WERI-Rb-1 (cell line): ENCODE data around the gene GRIP2.

ENCODE experiments used
- DNase-seq: peaks from one replicate; pipeline ENCODE4 v3.0.0-alpha.2; 2020
- H3K27ac ChIP-seq: fragments of 250-450 bp; sonication (Bioruptor Pico); 2 replicates; pipeline ENCODE4 v1.5.1; 2020; ENCODE audit warnings: mild to moderate bottlenecking, moderate library complexity
- H3K27me3 ChIP-seq: fragments of 250-450 bp; sonication (Bioruptor Pico); 2 replicates; pipeline ENCODE4 v1.5.1; 2021; ENCODE audit warnings: mild to moderate bottlenecking, low read depth, moderate library complexity; ENCODE audit not compliant: insufficient read depth, severe bottlenecking
- H3K36me3 ChIP-seq: fragments of 250-450 bp; sonication (Bioruptor Pico); 2 replicates; pipeline ENCODE4 v1.5.1; 2020; ENCODE audit warnings: mild to moderate bottlenecking, moderate library complexity
- H3K4me3 ChIP-seq: 2 replicates; pipeline ENCODE4 v1.5.1; 2011; ENCODE audit warnings: low read depth, mild to moderate bottlenecking, control low read depth, low read length
- H3K9me3 ChIP-seq: fragments of 250-450 bp; sonication (Bioruptor Pico); 2 replicates; pipeline ENCODE4 v1.5.1; 2021; ENCODE audit warnings: mild to moderate bottlenecking, moderate library complexity; ENCODE audit not compliant: severe bottlenecking
- TF ChIP-seq, protein P1 (sequence below): IDR thresholded peaks from 2 replicates; pipeline ENCODE4 v1.5.1; 2011; ENCODE audit warnings: low read depth, mild to moderate bottlenecking, control low read depth, inconsistent platforms, low read length

The GRIP2 gene

DNA sequence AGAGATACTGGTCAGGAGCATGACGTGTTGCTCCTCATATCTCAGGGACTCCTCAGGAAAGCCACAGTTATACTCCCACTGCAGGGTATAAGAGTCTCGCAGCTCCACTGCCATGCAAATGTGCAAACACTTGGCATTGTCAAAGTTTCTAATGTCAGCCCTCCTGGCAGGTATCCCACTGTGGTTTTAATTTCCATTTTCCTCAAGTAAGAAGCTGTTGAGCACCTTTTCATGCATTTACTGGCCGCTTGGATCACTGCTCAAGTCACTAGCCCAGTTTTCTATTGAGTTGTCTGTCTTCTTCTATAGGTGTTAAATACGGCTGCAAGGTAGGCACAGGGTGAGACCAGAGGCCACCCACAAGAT lies 41.9 kb upstream of the GRIP2 start:
- Histone ChIP-seq H3K9me3 (no peaks in the 10 kb centered on the region), H3K27ac (no peak overlapping the region), H3K27me3 (no peaks in the 10 kb centered on the region), H3K36me3 (no peaks in the 10 kb centered on the region), H3K4me3 (no peak overlapping the region)
- DNase-seq, result no peak
- TF ChIP-seq, protein P1, sequence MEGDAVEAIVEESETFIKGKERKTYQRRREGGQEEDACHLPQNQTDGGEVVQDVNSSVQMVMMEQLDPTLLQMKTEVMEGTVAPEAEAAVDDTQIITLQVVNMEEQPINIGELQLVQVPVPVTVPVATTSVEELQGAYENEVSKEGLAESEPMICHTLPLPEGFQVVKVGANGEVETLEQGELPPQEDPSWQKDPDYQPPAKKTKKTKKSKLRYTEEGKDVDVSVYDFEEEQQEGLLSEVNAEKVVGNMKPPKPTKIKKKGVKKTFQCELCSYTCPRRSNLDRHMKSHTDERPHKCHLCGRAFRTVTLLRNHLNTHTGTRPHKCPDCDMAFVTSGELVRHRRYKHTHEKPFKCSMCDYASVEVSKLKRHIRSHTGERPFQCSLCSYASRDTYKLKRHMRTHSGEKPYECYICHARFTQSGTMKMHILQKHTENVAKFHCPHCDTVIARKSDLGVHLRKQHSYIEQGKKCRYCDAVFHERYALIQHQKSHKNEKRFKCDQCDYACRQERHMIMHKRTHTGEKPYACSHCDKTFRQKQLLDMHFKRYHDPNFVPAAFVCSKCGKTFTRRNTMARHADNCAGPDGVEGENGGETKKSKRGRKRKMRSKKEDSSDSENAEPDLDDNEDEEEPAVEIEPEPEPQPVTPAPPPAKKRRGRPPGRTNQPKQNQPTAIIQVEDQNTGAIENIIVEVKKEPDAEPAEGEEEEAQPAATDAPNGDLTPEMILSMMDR, result no peak

DNA sequence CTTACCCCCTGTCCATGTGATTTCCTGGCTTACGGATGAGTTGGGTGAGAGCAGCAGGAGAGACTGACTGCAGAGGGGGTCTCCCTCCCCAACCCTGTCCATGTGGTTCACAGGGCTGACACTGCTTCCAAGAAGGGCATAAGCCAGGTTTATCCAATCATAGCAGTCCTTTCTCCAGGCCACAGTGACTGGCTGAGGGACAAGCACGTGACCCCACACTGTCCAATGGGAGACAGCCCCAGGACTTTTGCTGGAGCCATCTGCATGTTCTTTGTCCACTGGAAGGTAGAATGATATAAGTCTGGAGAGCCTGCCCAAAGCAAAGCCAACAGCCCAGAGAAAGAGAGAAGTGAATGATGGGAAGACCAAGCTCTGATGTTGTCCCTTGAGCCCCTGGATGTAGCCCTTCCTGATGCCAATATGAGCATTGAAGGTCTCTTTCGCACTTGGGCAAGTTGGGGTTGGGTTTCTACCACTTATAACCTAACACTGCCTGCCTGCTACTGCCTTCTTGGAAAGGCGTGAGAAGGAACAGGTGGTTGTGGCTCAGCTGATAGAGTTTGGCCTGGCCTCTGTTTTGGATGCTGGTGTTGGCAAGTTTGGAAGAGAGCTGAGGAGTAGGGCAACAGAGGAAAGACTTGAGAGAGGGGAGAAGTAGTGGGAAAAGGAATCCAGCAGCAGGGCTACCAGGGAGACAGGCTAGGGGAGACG lies 41.3 kb upstream of the GRIP2 start:
- DNase-seq, result no peak
- TF ChIP-seq, protein P1, result no peak
- H3K27me3 ChIP-seq, result no peaks in the 10 kb centered on the region
- H3K27ac ChIP-seq, result no peak overlapping the region
- H3K36me3 ChIP-seq, result no peaks in the 10 kb centered on the region
- H3K4me3 ChIP-seq, result no peak overlapping the region
- H3K9me3 ChIP-seq, result no peaks in the 10 kb centered on the region

DNA sequence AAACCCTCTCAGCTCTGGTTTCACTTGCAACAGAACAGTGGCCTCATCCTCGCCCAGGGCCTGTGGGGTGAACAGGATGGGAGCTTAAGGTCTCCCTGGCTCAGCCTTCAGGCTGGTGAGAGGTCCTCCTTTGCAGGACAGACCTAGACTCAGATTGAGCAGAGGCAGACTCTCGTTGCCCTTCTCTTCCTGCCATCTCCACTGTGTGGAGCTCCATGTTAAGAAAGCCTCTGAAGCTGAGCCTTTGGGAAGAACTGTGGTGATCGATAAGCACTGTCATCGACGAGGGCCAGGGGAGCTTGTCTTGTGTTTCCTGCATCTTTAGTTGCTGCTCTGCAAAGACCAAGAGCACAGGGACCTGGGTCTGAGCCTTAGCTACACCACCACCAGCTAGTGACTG lies 37.8 kb upstream of the GRIP2 start:
- no peak for DNase-seq
- Histone ChIP-seq H3K36me3 (no peaks in the 10 kb centered on the region), H3K27me3 (no peaks in the 10 kb centered on the region), H3K27ac (no peak overlapping the region), H3K4me3 (no peak overlapping the region), H3K9me3 (no peaks in the 10 kb centered on the region)
- TF ChIP-seq, protein P1, result peak; percentile 19; the same call in 1 of the 2 replicates

DNA sequence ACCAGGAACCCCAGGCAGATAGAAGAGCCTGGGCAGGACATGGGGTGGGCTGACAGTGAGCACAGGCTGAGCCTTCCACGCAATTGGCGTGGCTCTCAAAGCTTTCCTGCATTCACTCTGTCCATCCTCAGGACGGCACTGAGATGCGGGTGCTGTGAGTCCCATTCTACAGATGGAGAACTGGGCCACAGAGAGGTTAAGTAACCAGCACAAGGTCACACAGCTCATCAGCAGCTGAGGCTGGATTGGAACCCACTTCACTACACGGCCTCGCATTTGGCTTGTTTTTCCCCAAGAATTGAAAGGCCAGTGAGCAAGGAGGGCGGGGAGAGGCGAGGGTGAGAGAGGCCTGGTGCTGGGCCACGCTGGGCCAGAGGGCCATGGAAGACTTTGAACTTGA lies 36.0 kb upstream of the GRIP2 start:
- TF ChIP-seq, protein P1, result no peak
- Histone ChIP-seq H3K4me3 (no peak overlapping the region), H3K27ac (no peak overlapping the region), H3K9me3 (no peaks in the 10 kb centered on the region), H3K27me3 (no peaks in the 10 kb centered on the region), H3K36me3 (no peaks in the 10 kb centered on the region)
- no peak for DNase-seq

DNA sequence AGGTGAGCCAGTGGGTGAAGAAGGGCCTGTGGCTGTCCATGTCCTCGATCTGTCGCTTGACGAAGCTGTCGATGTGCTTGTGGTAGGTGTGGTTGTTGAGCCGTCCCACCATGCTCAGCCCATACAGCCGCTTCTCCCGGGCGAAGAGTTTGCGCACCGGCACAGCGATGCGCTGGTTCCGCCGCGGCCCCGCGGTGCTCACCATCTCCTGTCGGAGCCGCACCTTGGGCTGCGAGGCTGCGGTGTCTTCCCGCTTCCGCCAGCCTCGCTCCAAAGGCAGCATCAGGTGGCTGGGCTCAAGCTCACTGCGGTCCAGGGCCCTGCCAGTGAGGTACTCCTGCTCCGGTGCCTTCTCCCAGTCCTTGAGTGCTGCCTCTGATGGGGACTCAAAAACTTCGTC lies 34.0 kb upstream of the GRIP2 start:
- Histone ChIP-seq H3K4me3 (no peak overlapping the region), H3K9me3 (no peaks in the 10 kb centered on the region), H3K27me3 (no peaks in the 10 kb centered on the region), H3K27ac (no peak overlapping the region), H3K36me3 (no peaks in the 10 kb centered on the region)
- TF ChIP-seq, protein P1, result no peak
- no peak for DNase-seq

DNA sequence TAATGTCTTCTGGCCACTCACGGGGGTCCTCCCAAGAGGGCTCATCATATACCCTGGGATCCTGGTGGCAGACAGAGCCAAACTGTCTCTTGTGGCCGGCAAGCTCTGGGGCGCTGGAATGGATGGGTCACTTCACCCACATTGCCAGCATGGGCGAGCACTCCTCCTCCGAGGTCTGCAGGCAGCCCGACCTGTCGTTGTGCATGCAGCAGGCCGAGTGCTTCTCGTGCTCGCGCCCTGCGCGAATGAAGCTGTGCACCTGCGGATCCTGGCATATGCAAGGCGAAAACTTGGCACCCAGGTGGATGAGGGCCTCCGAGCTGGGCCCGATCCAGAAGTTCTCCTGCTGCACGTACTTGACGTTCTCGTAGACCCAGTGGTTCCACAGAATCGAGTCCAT lies 33.6 kb upstream of the GRIP2 start:
- DNase-seq, result no peak
- Histone ChIP-seq H3K9me3 (no peaks in the 10 kb centered on the region), H3K27me3 (no peaks in the 10 kb centered on the region), H3K27ac (no peak overlapping the region), H3K36me3 (no peaks in the 10 kb centered on the region), H3K4me3 (no peak overlapping the region)
- TF ChIP-seq, protein P1, result no peak
